A673 (cell line): ENCODE measurements around the gene ALDH3B2. TPM values are rescaled to one million over a fixed set of nuclear protein-coding genes. Genes with fewer than 3 reads are reported as not detected.

Experiments
- BruUV-seq: library from RNA; stranded (reverse); fragments of 400-500 nt; replicated peaks from 2 replicates; lab custom pipeline; 2021; lab: Mats Ljungman, UMichigan
- CTCF ChIA-PET: fragments of 300-600 bp; sonication (Branson Sonifier 250); formaldehyde crosslinking; loops from one replicate; lab custom pipeline; 2022; ENCODE audit warnings: antibody characterized with exemption; lab: Charles Lee
- POLR2A ChIA-PET: fragments of 300-600 bp; sonication (Branson Sonifier 250); formaldehyde crosslinking; loops from one replicate; lab custom pipeline; 2022; ENCODE audit warnings: antibody characterized with exemption; ENCODE audit not compliant: low non-redundant PET; lab: Charles Lee
- DNase-seq: peaks from one replicate; pipeline ENCODE4 v3.0.0-alpha.2; 2015; ENCODE audit warnings: low spot score
- H3K27ac ChIP-seq: fragments of 200-600 bp; sonication (generic); 2 replicates; pipeline ENCODE4 v1.5.1; 2016; ENCODE audit warnings: mixed run types, low read depth, mild to moderate bottlenecking, mixed read lengths, antibody characterized with exemption, low read length; ENCODE audit not compliant: poor library complexity, severe bottlenecking
- H3K27me3 ChIP-seq: fragments of 200-600 bp; sonication (generic); replicated peaks from 2 replicates; pipeline ENCODE4 v1.6.1; 2017; ENCODE audit warnings: mixed run types, low read depth, mild to moderate bottlenecking, mixed read lengths, antibody characterized with exemption, low read length; ENCODE audit not compliant: insufficient read depth, poor library complexity
- H3K36me3 ChIP-seq: fragments of 200-600 bp; sonication (generic); 2 replicates; pipeline ENCODE4 v1.6.1; 2016; ENCODE audit warnings: mixed run types, mild to moderate bottlenecking, mixed read lengths, antibody characterized with exemption, low read length; ENCODE audit not compliant: insufficient read depth, poor library complexity, severe bottlenecking
- H3K4me1 ChIP-seq: fragments of 200-600 bp; sonication (generic); 2 replicates; pipeline ENCODE4 v1.6.1; 2017; ENCODE audit warnings: mixed run types, mild to moderate bottlenecking, mixed read lengths, antibody characterized with exemption, low read length; ENCODE audit not compliant: insufficient read depth, poor library complexity, severe bottlenecking
- H3K4me3 ChIP-seq: fragments of 200-600 bp; sonication (generic); 2 replicates; pipeline ENCODE4 v1.5.1; 2016; ENCODE audit warnings: low read depth, mixed run types, mild to moderate bottlenecking, mixed read lengths, low read length; ENCODE audit not compliant: poor library complexity, severe bottlenecking
- H3K9me3 ChIP-seq: fragments of 200-600 bp; sonication (generic); 2 replicates; pipeline ENCODE4 v1.6.1; 2016; ENCODE audit warnings: mixed run types, low read depth, mild to moderate bottlenecking, mixed read lengths, antibody characterized with exemption, low read length; ENCODE audit not compliant: poor library complexity, severe bottlenecking
- EZH2 ChIP-seq: fragments of 200-600 bp; sonication (generic); IDR thresholded peaks from 2 replicates; pipeline ENCODE4 v1.6.1; 2017; ENCODE audit warnings: borderline replicate concordance, low read depth, mild to moderate bottlenecking, mixed read lengths, antibody characterized with exemption, low read length; ENCODE audit not compliant: poor library complexity, severe bottlenecking
- intact Hi-C: fragments of 100-400 bp; cut with micrococcal nuclease; formaldehyde crosslinking; loops from one replicate; pipeline ENCODE4 v1.10.0; 2022; ENCODE audit not compliant: unreplicated experiment
- total RNA-seq: library from RNA; stranded (reverse); gene quantifications from 2 replicates; pipeline ENCODE4 v1.2.3, GENCODE V29; 2021
- TF ChIP-seq, protein P1 (sequence below): fragments of 300-800, 200-600 bp; sonication (generic); conservative IDR thresholded peaks from 2 replicates; pipeline ENCODE4 v1.5.1; 2017; ENCODE audit warnings: low read depth, mild to moderate bottlenecking, antibody characterized with exemption, low read length, moderate library complexity, mixed read lengths

ALDH3B2 gene
- total RNA-seq, 1 experiment from 2014 or later, result not detected

DNA sequence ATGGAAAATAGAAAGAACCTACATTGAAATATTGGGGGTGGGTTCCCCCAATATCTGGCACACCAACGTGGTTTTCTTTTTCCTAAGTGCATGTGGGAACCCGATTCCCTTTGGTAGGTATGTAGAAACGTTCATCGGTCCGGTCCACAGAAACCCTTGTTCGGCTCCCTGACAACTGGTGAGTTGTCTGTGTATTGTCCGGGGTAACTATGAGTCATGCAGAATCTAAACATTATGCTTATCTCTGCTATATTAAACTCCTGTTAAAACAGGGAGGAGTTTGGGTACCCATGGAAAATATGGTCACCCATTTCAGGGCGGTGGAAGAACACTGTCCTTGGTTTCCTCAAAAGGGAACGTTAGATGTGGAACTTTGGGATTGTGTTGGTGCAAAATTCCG lies 25.1 kb upstream of the ALDH3B2 start:
- TF ChIP-seq, protein P1, sequence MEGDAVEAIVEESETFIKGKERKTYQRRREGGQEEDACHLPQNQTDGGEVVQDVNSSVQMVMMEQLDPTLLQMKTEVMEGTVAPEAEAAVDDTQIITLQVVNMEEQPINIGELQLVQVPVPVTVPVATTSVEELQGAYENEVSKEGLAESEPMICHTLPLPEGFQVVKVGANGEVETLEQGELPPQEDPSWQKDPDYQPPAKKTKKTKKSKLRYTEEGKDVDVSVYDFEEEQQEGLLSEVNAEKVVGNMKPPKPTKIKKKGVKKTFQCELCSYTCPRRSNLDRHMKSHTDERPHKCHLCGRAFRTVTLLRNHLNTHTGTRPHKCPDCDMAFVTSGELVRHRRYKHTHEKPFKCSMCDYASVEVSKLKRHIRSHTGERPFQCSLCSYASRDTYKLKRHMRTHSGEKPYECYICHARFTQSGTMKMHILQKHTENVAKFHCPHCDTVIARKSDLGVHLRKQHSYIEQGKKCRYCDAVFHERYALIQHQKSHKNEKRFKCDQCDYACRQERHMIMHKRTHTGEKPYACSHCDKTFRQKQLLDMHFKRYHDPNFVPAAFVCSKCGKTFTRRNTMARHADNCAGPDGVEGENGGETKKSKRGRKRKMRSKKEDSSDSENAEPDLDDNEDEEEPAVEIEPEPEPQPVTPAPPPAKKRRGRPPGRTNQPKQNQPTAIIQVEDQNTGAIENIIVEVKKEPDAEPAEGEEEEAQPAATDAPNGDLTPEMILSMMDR, result no peak
- no peak for TF ChIP-seq EZH2
- H3K27ac ChIP-seq, result no peak overlapping the region
- no peaks in the 10 kb centered on the region for H3K27me3 ChIP-seq
- BruUV-seq, result no TSS peak
- H3K4me3 ChIP-seq, result no peak overlapping the region
- DNase-seq, result no peak
- POLR2A ChIA-PET, result no interaction called here
- H3K9me3 ChIP-seq, result no peaks in the 10 kb centered on the region
- intact Hi-C loops, result no loop called here
- no peaks in the 10 kb centered on the region for H3K36me3 ChIP-seq
- H3K4me1 ChIP-seq, result no peaks in the 10 kb centered on the region
- CTCF ChIA-PET, result no interaction called here

DNA sequence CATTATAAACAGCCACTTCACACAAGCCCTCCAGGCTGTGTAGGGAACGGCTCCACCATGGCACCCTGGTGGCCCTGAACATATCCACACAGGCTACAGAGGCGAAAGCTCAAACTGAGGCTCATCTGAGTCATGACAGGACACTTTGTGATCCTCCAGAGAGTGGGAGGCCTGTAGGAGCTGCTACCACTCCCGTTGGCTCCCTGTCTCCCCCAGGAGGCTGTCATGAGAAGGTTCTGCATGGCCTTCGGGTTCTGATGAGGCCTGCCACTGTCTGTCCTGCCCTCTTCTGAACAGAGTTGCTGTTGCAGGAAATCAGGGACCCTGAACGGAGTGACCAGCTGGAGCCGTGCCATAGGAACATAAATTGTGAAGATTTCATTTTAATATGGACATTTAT lies 23.8 kb upstream of the ALDH3B2 start:
- DNase-seq, result peak; percentile 72
- CTCF ChIA-PET, result interaction anchor here (1.1 kb wide), 1 partner anchor 69 kb away, joined by 4 read pairs; no protein-coding TSS in a partner anchor
- BruUV-seq, result no TSS peak

DNA sequence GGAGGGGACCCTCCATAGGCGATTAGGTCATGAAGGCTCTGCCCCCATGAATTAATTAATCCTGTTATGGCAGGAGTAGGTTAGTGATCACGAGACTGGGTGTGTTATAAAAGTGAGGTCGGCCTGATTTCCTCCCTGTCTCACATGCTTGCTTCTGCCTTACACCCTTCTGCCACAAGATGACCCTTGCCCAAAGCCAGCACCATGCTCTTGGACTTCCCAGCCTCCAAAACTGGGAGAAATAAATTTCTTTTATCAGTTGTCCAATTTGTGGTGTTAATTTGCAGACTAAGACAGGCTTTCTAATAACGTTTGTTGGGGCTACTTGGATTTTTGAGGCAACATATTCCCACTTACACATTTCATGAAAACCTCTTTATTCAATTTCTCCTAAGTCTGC lies 23.4 kb upstream of the ALDH3B2 start:
- no peak for TF ChIP-seq EZH2
- TF ChIP-seq, protein P1, result no peak
- CTCF ChIA-PET, result interaction anchor here (1.1 kb wide), 1 partner anchor 69 kb away, joined by 4 read pairs; no protein-coding TSS in a partner anchor
- no peak for DNase-seq
- intact Hi-C loops, result no loop called here
- Histone ChIP-seq H3K9me3 (no peaks in the 10 kb centered on the region), H3K4me3 (no peak overlapping the region), H3K36me3 (no peaks in the 10 kb centered on the region), H3K27ac (no peak overlapping the region), H3K27me3 (no peaks in the 10 kb centered on the region), H3K4me1 (no peaks in the 10 kb centered on the region)
- POLR2A ChIA-PET, result no interaction called here
- no TSS peak for BruUV-seq

More for the DNA sequence above, 23.8 kb upstream of the ALDH3B2 start:
- Histone ChIP-seq H3K27me3 (no peaks in the 10 kb centered on the region), H3K4me3 (no peak overlapping the region), H3K9me3 (no peaks in the 10 kb centered on the region), H3K27ac (no peak overlapping the region), H3K4me1 (no peaks in the 10 kb centered on the region), H3K36me3 (no peaks in the 10 kb centered on the region)
- POLR2A ChIA-PET, result no interaction called here
- no peak for TF ChIP-seq EZH2
- TF ChIP-seq, protein P1, result peak; percentile 60
- intact Hi-C loops, result no loop called here
